HG02852 (cell line): Measurements from ENCODE around the gene HAND2.

Experiments
- ATAC-seq: cut with Tn5 transposase; IDR thresholded peaks from one replicate; pipeline ENCODE4 v1.9.1; 2021; ENCODE audit warnings: mild to moderate bottlenecking, moderate library complexity; ENCODE audit not compliant: unreplicated experiment

HAND2 gene

GRCh38 chr4:173529477-173530325 is at the start of gene HAND2:
TSS of gene HAND2 (minus strand) at chr4:173530229. CDS start at chr4:173529289, 940 bp downstream.
- ATAC-seq: no peak

- no peak for ATAC-seq
These were observed 48.9 kb upstream of the HAND2 start for GRCh38 chr4:173578956-173579355.

- ATAC-seq: no peak
These were observed 47.9 kb upstream of the HAND2 start for GRCh38 chr4:173577963-173578362.

GRCh38 chr4:173575482-173576152 is 45.6 kb upstream of the HAND2 start:
- no peak for ATAC-seq

- ATAC-seq: no peak
These were observed 43.7 kb upstream of the HAND2 start for GRCh38 chr4:173573725-173574124.

GRCh38 chr4:173573286-173573685 is 43.3 kb upstream of the HAND2 start:
- no peak for ATAC-seq

GRCh38 chr4:173572493-173573129 is 42.6 kb upstream of the HAND2 start:
- ATAC-seq: no peak

- no peak for ATAC-seq
These were observed 41.6 kb upstream of the HAND2 start for GRCh38 chr4:173571620-173572019.

- no peak for ATAC-seq
These were observed 35.3 kb upstream of the HAND2 start for GRCh38 chr4:173565281-173565680.

GRCh38 chr4:173564461-173564860 is 34.4 kb upstream of the HAND2 start:
- ATAC-seq: no peak

GRCh38 chr4:173560896-173561295 is 30.9 kb upstream of the HAND2 start:
- ATAC-seq: no peak

- ATAC-seq: no peak
These were observed 26.5 kb upstream of the HAND2 start for GRCh38 chr4:173556398-173557131.

GRCh38 chr4:173547889-173548288 is 17.9 kb upstream of the HAND2 start:
- ATAC-seq: no peak

GRCh38 chr4:173546776-173547175 is 16.7 kb upstream of the HAND2 start:
- ATAC-seq: no peak

GRCh38 chr4:173545440-173545839 is 15.4 kb upstream of the HAND2 start:
- no peak for ATAC-seq

GRCh38 chr4:173543266-173543665 is 13.2 kb upstream of the HAND2 start:
- ATAC-seq: no peak

- ATAC-seq: no peak
These were observed 10.0 kb upstream of the HAND2 start for GRCh38 chr4:173539986-173540385.

- no peak for ATAC-seq
These were observed 8.9 kb upstream of the HAND2 start for GRCh38 chr4:173538909-173539445.

- ATAC-seq: no peak
These were observed 8.3 kb upstream of the HAND2 start for GRCh38 chr4:173538148-173538908.

- no peak for ATAC-seq
These were observed 7.7 kb upstream of the HAND2 start for GRCh38 chr4:173537613-173538147.
